GM20000 (cell line): ENCODE results near the gene SULT1A2.
"Not testable (repeated sequence)": the region's sequence is repeated elsewhere in the genome, so short reads cannot be mapped to it uniquely, and the experiment has no call there.

Experiments used
- DNase-seq: peaks from one replicate; pipeline ENCODE4 v3.0.0; 2012; ENCODE audit warnings: low spot score
- TF ChIP-seq, protein P1 (sequence below): IDR thresholded peaks from 2 replicates; pipeline ENCODE4 v1.5.1; 2012; ENCODE audit warnings: mild to moderate bottlenecking, control low read depth; ENCODE audit errors: extremely low read depth, missing control alignments

SULT1A2 gene

DNA sequence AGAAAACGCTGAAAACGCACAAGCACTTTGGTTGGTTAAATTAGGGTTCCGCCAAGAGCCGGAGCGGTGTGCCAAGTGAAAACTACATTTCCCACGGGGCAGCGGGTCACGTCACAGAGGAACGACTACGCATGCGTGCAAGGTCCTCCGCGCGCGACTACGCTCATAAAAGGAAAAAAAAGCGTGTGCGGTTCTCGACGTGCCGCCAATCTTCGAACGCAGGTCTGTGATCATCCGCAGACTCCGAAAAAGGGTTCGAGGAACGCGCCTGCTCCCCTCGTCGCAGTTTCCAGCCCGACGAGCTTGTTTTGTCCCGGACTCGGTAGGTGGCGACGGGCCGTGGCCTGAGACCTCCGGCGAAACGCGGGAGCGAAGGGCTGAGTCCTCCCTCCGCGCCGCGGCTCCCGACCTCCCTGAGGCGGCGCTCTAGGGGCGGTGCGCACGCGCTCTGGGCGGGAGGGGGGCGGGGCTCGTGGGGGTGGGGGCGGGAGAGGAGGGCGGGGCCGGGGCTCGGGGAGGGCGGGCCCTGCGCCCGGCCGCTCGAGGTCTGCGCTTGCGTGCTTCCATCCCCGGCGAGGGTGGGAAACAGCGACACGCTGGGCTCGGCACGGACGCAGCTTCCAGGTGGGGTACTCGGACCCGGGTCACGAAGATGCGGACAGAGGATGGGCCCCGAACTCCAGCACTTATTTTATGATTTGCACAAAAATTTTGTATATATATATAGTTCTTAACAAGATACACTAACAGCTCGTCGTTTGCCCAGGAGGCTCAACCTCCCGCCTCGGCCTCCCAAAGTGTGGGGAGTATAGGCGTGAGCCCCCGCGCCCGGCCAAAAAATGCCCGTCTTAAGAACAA is 42.8 kb downstream of the SULT1A2 start, which contains the start of gene SGF29:
SGF29 (plus strand) TSS at position 145 of the 858 bp plus-strand sequence. CDS start 27,150 bp downstream, outside the sequence.
- DNase-seq, result peak; percentile 97
- TF ChIP-seq, protein P1, sequence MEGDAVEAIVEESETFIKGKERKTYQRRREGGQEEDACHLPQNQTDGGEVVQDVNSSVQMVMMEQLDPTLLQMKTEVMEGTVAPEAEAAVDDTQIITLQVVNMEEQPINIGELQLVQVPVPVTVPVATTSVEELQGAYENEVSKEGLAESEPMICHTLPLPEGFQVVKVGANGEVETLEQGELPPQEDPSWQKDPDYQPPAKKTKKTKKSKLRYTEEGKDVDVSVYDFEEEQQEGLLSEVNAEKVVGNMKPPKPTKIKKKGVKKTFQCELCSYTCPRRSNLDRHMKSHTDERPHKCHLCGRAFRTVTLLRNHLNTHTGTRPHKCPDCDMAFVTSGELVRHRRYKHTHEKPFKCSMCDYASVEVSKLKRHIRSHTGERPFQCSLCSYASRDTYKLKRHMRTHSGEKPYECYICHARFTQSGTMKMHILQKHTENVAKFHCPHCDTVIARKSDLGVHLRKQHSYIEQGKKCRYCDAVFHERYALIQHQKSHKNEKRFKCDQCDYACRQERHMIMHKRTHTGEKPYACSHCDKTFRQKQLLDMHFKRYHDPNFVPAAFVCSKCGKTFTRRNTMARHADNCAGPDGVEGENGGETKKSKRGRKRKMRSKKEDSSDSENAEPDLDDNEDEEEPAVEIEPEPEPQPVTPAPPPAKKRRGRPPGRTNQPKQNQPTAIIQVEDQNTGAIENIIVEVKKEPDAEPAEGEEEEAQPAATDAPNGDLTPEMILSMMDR, result peak; percentile 47

DNA sequence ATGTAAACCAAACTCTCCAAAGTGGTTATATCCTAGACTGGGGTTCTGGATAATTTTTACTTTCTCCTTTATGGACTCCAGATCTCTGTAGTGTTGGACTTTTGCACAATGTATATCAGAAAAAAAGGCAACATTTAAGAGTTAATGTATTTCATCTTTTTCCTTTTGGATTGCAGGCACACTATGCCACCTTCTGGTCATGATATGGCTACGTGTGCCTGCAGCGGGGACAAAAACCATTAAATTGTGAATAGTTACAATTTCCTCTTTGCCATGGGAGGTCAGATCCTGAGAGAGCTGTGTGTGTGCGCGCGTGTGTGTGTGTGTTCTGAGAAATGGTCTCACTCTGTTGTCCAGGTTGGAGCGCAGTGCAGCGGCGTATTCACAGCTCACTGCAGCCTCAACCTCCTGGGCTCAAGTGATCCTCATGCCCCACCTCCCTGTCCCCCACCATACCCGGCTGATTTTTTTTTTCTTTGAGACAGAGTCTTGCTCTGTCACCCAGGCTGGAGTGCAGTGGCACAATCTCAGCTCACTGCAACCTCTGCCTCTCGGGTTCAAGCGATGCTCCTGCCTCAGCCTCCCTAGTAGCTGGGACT is 47.5 kb downstream of the SULT1A2 start:
- TF ChIP-seq, protein P1, result no peak
- DNase-seq, result no peak

DNA sequence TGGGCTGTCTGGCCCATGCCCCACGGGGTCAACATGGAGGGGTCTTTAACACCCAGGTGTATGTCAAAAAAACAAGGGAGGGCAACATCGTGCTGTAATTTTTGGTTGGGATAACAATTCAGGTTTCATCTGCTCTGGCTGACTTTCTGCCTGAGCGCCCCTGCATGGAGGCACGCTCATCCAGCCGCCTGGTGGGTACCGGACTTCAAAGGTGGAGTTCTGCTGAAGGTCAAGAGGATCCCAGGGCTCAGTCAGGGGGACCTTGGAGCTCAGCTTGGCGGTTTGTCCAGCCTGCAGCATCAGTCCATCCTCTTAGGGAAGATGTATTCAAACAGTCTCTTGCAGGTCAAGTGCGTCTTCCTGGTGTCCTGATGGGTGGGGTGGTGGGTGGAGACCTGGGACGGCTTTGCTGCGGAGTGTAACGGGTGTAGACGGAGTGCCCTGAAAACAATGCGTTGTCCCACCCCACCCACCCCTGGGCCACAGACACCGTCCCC is 48.5 kb downstream of the SULT1A2 start:
- DNase-seq, result no peak
- TF ChIP-seq, protein P1, result no peak

DNA sequence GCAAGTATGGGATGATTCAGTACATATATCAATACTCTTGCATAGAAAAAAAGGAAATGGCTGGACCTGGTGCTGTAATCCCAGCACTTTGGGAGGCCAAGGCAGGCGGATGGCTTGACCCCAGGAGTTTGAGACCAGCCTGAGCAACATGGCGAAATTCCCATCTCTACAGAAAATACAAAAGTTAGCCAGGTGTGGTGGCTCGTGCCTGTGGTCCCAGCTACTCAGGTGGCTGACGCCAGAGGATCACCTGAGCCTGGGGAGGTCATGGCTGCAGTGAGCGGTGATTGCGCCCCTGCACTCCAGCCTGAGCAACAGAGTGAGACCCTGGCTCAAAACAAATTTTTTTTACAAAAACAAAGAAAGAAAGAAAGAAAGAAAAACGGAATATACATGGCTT is 50.2 kb downstream of the SULT1A2 start:
- no peak for DNase-seq
- TF ChIP-seq, protein P1, result no peak

DNA sequence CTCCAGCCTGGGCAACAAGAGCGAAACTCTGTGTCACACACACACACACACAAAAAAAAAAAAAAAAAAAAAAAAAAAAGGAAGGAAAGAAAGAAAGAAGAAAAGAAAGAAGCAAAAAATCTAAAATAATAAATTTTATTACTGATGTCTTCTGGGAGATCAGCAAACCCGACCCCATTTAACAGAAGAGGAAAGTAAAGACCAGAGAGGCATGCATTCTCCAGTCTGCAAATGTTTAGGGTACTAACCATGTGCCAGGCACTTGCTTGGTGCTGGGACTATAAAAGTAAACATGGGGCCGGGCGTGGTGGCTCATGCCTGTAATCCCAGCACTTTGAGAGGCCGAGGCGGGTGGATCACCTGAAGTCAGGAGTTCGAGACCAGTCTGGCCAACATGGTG is 50.9 kb downstream of the SULT1A2 start:
- not testable (repeated sequence) for DNase-seq

DNA sequence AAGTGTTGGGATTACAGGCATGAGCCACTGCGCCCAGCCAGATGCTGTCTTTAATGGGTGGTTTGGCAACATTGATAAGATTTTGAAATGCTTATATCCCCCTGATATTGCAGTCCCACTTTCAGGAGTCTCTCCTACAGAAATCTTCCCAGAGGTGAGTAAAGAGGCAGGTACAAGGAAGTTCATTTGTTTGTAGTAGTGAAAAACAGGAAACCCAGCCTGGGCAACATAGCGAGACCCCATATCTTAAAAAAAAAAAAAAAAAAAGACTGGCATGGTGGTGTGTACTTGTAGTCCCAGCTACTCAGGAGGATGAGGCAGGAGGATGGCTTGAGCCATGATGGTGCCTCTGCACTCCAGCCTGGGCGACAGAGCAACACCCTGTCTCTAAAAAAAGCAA is 51.9 kb downstream of the SULT1A2 start:
- TF ChIP-seq, protein P1, result no peak
- DNase-seq, result no peak

DNA sequence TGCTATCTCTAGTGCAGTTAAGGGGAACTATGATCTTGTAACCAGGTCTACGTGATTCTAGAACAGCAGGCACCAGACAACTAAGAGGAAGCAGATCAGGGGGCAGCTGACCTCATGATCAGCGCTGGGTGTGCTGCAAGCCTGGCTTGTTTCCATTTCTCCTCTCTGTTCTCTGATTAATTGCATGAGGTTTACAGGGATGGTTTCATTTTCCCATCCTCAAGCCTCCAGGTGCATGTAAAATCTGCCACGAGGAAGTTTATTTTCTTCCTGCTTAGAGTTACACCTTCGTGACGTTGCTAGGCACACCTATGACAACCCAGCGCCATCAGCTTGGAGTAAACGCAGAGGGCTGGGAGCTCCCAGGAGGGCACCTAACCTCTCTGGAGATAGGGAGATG is 53.8 kb downstream of the SULT1A2 start:
- DNase-seq, result no peak
- TF ChIP-seq, protein P1, result no peak
